ENCODE data around the gene DTNA. TPM values are rescaled to one million over a fixed set of nuclear protein-coding genes. Genes with fewer than 3 reads are reported as not detected.

Gene DTNA
- total RNA-seq, 1 donor from 2014 or later = 7.1 TPM

DNA sequence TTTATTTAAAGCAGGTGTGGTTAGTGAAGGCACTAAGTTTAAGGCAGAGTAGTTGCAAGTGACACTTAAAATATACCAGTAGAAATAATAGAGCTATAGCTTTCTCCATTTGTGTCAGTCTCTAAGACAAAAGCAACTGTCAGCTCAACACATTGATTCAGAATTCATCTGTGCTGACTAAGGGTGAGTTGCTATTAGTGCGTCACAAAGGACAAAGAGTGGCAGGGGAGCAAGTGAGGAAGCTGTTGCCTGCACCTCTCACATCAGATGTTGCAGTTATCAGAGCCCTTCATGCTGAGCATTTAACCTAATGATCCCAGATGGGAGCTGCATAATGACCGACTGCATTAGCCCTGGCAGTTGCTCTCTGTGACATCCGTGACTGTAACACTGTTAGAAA, 138.6 kb downstream of the DTNA start:
- H3K9me3 Mint-ChIP-seq (ENCODE audit: unreplicated experiment) = peaks cover 3% of the 10 kb centered on the region
- no peak overlapping the region for H3K27ac Mint-ChIP-seq (ENCODE audit: unreplicated experiment)
- TF ChIP-seq, protein P1, sequence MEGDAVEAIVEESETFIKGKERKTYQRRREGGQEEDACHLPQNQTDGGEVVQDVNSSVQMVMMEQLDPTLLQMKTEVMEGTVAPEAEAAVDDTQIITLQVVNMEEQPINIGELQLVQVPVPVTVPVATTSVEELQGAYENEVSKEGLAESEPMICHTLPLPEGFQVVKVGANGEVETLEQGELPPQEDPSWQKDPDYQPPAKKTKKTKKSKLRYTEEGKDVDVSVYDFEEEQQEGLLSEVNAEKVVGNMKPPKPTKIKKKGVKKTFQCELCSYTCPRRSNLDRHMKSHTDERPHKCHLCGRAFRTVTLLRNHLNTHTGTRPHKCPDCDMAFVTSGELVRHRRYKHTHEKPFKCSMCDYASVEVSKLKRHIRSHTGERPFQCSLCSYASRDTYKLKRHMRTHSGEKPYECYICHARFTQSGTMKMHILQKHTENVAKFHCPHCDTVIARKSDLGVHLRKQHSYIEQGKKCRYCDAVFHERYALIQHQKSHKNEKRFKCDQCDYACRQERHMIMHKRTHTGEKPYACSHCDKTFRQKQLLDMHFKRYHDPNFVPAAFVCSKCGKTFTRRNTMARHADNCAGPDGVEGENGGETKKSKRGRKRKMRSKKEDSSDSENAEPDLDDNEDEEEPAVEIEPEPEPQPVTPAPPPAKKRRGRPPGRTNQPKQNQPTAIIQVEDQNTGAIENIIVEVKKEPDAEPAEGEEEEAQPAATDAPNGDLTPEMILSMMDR (IDR thresholded peaks at IDR 0.05) = no peak
- H3K4me3 Mint-ChIP-seq (ENCODE audit: unreplicated experiment) = no peak overlapping the region
- H3K27me3 Mint-ChIP-seq (ENCODE audit: unreplicated experiment) = no peaks in the 10 kb centered on the region
- peaks cover 2% of the 10 kb centered on the region for H3K36me3 Mint-ChIP-seq (ENCODE audit: unreplicated experiment)
- peaks cover 6% of the 10 kb centered on the region for H3K4me1 Mint-ChIP-seq (ENCODE audit: unreplicated experiment)
- no peak for DNase-seq (ENCODE audit: extremely low spot score, unreplicated experiment)

DNA sequence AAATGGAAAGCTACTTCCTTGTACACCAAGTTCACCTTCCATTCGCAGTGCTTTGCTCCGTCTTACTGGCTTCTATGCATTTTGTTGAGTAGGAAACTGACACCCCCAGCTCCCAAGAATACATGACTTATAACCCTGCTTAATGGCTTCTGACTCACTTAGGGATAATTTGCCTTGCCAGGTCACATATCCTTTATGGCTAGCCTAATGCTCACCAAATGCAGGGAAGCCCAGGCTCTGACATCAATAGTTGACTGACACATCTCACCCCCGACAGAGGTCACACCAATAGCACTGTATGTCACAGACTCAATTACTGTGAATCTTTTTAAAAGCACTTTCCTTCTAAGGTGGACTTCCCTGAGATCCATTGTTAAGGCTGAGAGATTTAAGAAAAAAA, 147.2 kb downstream of the DTNA start:
- Mint-ChIP-seq H3K27me3 (ENCODE audit: unreplicated experiment) (no peaks in the 10 kb centered on the region), H3K4me1 (ENCODE audit: unreplicated experiment) (peaks cover 4% of the 10 kb centered on the region), H3K4me3 (ENCODE audit: unreplicated experiment) (no peak overlapping the region), H3K36me3 (ENCODE audit: unreplicated experiment) (no peaks in the 10 kb centered on the region), H3K9me3 (ENCODE audit: unreplicated experiment) (no peaks in the 10 kb centered on the region), H3K27ac (ENCODE audit: unreplicated experiment) (no peak overlapping the region)
- TF ChIP-seq, protein P1 (IDR thresholded peaks at IDR 0.05) = no peak
- no peak for DNase-seq (ENCODE audit: extremely low spot score, unreplicated experiment)

DNA sequence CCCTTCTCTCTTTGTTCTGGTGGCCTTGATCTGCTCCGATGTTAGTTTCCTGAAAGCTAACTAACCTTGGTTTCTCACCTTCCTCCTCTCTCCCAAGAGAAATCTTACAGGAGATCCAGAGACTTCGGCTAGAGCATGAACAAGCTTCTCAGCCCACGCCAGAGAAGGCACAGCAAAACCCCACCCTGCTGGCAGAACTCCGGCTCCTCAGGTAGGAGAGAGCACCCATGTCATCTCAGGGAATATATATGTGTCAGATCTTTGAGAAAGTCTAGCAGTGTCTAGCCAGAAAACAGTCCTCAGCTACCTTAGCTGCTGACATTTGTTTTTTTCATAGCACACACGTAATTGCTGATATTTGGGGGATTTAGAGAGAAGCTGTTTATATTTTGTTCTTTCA, 148.1 kb downstream of the DTNA start:
- TF ChIP-seq, protein P1 (IDR thresholded peaks at IDR 0.05) = no peak
- H3K9me3 Mint-ChIP-seq (ENCODE audit: unreplicated experiment) = no peaks in the 10 kb centered on the region
- H3K4me3 Mint-ChIP-seq (ENCODE audit: unreplicated experiment) = no peak overlapping the region
- H3K4me1 Mint-ChIP-seq (ENCODE audit: unreplicated experiment) = peaks cover 4% of the 10 kb centered on the region
- no peak overlapping the region for H3K27ac Mint-ChIP-seq (ENCODE audit: unreplicated experiment)
- no peaks in the 10 kb centered on the region for H3K27me3 Mint-ChIP-seq (ENCODE audit: unreplicated experiment)
- no peak for DNase-seq (ENCODE audit: extremely low spot score, unreplicated experiment)
- H3K36me3 Mint-ChIP-seq (ENCODE audit: unreplicated experiment) = no peaks in the 10 kb centered on the region

DNA sequence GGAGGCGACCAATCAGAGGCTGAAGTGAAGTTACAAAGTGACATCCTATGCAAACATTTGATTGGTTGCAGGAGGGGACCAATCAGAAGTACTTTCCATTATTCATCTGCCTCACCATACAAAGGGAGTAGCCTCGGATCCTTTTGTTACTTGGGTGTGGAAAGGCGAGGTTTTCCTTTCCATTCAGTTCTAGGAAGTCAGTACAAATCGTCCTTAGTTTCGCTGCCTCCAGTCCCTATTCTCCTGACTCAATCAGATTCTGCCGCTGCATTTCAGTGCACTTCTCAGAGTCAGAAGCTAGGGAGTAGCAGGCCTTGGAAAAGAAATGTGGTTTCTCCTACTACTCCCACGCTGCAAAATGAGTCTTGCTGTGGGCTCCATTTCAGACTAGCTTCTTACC, 149.4 kb downstream of the DTNA start:
- Mint-ChIP-seq H3K27ac (ENCODE audit: unreplicated experiment) (no peak overlapping the region), H3K4me3 (ENCODE audit: unreplicated experiment) (no peak overlapping the region), H3K36me3 (ENCODE audit: unreplicated experiment) (no peaks in the 10 kb centered on the region), H3K4me1 (ENCODE audit: unreplicated experiment) (peaks cover 4% of the 10 kb centered on the region), H3K27me3 (ENCODE audit: unreplicated experiment) (no peaks in the 10 kb centered on the region), H3K9me3 (ENCODE audit: unreplicated experiment) (no peaks in the 10 kb centered on the region)
- TF ChIP-seq, protein P1 (IDR thresholded peaks at IDR 0.05) = no peak
- no peak for DNase-seq (ENCODE audit: extremely low spot score, unreplicated experiment)

DNA sequence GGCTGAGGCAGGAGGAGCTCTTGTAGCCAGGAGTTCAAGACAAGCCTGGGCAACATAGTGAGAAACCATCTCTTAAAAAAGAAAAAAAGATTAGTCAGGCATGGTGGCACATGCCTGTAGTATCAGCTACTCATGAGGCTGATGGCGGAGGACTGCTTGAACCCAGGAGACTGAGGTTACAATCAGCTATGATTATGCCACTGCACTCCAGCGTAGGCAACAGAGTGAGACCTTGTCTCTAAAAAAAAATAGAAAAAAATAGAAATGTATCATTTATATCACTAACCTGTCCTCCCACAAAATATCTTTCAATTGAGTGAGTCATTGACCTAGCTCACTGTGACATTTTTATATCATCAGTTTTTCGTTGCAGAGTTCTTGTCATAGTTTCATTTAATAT, 152.5 kb downstream of the DTNA start:
- Mint-ChIP-seq H3K9me3 (ENCODE audit: unreplicated experiment) (no peaks in the 10 kb centered on the region), H3K27ac (ENCODE audit: unreplicated experiment) (no peak overlapping the region), H3K4me1 (ENCODE audit: unreplicated experiment) (peaks cover 4% of the 10 kb centered on the region), H3K36me3 (ENCODE audit: unreplicated experiment) (no peaks in the 10 kb centered on the region), H3K27me3 (ENCODE audit: unreplicated experiment) (no peaks in the 10 kb centered on the region), H3K4me3 (ENCODE audit: unreplicated experiment) (no peak overlapping the region)
- TF ChIP-seq, protein P1 (IDR thresholded peaks at IDR 0.05) = no peak
- DNase-seq (ENCODE audit: extremely low spot score, unreplicated experiment) = no peak
